ENCODE measurements around the gene INTS7. TPM values are rescaled to one million over a fixed set of nuclear protein-coding genes. Genes with fewer than 3 reads are reported as not detected.

The INTS7 gene
- total RNA-seq, 2 donors from 2014 or later = 6.6 to 8.6 TPM

DNA sequence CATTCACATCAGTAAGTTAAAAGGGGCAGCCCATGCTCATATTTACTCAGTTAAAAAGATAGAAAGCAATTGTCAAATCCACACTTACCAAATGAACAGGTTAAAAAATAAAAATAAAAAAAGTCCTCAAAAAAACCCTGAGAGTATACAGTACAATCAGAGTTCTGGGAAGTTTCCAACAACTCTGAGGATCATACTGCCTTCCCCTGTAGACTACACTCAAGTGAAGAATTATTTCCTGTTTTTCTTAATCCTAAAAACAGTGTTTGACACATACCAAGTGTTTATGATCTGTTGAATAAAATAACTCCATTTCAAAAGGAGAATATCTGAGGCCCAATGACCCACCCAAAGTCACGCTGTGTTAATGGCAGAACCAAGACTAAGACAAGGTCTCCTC, 61.8 kb downstream of the INTS7 start:
- no peak overlapping the region for H3K4me3 ChIP-seq
- H3K36me3 ChIP-seq (replicated peaks in 1 of 2; ENCODE audit: insufficient read depth in 1 of 2, low read depth in 2 of 2) = no peaks in the 10 kb centered on the region
- no peaks in the 10 kb centered on the region for H3K27me3 ChIP-seq
- WGBS, 2 donors = 100% methylated on average over 1 of the region's 1 CpG
- intact Hi-C loops (cut with DNase I) = no loop called here
- DNase-seq (no peak), ATAC-seq (no peak)
- H3K4me1 ChIP-seq = no peaks in the 10 kb centered on the region
- no peak for TF ChIP-seq POLR2A (IDR thresholded peaks at IDR 0.05)
- TF ChIP-seq, protein P1, sequence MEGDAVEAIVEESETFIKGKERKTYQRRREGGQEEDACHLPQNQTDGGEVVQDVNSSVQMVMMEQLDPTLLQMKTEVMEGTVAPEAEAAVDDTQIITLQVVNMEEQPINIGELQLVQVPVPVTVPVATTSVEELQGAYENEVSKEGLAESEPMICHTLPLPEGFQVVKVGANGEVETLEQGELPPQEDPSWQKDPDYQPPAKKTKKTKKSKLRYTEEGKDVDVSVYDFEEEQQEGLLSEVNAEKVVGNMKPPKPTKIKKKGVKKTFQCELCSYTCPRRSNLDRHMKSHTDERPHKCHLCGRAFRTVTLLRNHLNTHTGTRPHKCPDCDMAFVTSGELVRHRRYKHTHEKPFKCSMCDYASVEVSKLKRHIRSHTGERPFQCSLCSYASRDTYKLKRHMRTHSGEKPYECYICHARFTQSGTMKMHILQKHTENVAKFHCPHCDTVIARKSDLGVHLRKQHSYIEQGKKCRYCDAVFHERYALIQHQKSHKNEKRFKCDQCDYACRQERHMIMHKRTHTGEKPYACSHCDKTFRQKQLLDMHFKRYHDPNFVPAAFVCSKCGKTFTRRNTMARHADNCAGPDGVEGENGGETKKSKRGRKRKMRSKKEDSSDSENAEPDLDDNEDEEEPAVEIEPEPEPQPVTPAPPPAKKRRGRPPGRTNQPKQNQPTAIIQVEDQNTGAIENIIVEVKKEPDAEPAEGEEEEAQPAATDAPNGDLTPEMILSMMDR (IDR thresholded peaks at IDR 0.05) = no peak
- no peaks in the 10 kb centered on the region for H3K9me3 ChIP-seq
- no peak overlapping the region for H3K27ac ChIP-seq

GRCh38 chr1:211968200-211968834, 67.0 kb downstream of the INTS7 start:
- ATAC-seq (no peak), DNase-seq (no peak)
- Histone ChIP-seq H3K36me3 (replicated peaks in 1 of 2; ENCODE audit: insufficient read depth in 1 of 2, low read depth in 2 of 2) (no peaks in the 10 kb centered on the region), H3K4me3 (no peak overlapping the region), H3K27ac (no peak overlapping the region), H3K4me1 (no peaks in the 10 kb centered on the region), H3K27me3 (no peaks in the 10 kb centered on the region), H3K9me3 (no peaks in the 10 kb centered on the region)
- intact Hi-C loops (cut with DNase I) = no loop called here
- WGBS, 2 donors = 84 to 88% methylated on average over 4 of the region's 4 CpGs
- TF ChIP-seq POLR2A (IDR thresholded peaks at IDR 0.05) = no peak
- TF ChIP-seq, protein P1 (IDR thresholded peaks at IDR 0.05) = no peak

DNA sequence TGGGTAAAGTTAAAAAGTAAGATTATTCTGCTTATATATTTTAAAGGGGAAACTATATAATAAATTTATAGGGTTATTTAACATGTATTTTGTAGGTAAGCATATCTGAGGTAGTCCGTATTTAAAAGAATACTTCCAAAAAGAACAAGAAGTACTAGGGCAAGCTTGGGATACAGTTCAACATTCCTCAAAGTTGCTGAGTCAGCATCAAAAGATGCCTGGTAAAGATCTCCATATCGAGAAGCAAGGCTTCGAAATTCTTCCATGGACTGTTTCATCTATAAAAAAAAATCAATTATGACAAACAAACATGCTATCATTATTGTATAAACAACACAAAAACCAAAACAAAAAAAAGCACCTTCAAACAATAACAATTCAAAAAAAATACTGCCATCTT, 67.7 kb downstream of the INTS7 start:
- Histone ChIP-seq H3K27me3 (no peaks in the 10 kb centered on the region), H3K9me3 (no peaks in the 10 kb centered on the region), H3K4me1 (no peaks in the 10 kb centered on the region), H3K27ac (no peak overlapping the region), H3K4me3 (no peak overlapping the region), H3K36me3 (replicated peaks in 1 of 2; ENCODE audit: insufficient read depth in 1 of 2, low read depth in 2 of 2) (no peaks in the 10 kb centered on the region)
- DNase-seq (no peak), ATAC-seq (no peak)
- no peak for TF ChIP-seq POLR2A (IDR thresholded peaks at IDR 0.05)
- TF ChIP-seq, protein P1 (IDR thresholded peaks at IDR 0.05) = no peak
- intact Hi-C loops (cut with DNase I) = no loop called here
- 82 to 93% methylated on average over 3 of the region's 3 CpGs for WGBS, 2 donors

- no peak for ATAC-seq
- no peak for TF ChIP-seq POLR2A (IDR thresholded peaks at IDR 0.05)
- TF ChIP-seq, protein P1 (IDR thresholded peaks at IDR 0.05) = no peak
- WGBS, 2 donors = 89 to 91% methylated on average over 8 of the region's 8 CpGs
Measured at GRCh38 chr1:211965108-211965805, 70.1 kb downstream of the INTS7 start.

More at GRCh38 chr1:211965108-211965805, 70.1 kb downstream of the INTS7 start:
- no peak overlapping the region for H3K4me3 ChIP-seq
- DNase-seq = no peak
- intact Hi-C loops (cut with DNase I) = no loop called here
- no peak overlapping the region for H3K27ac ChIP-seq
- no peaks in the 10 kb centered on the region for H3K27me3 ChIP-seq
- H3K36me3 ChIP-seq (replicated peaks in 1 of 2; ENCODE audit: insufficient read depth in 1 of 2, low read depth in 2 of 2) = no peaks in the 10 kb centered on the region
- no peaks in the 10 kb centered on the region for H3K9me3 ChIP-seq
- no peaks in the 10 kb centered on the region for H3K4me1 ChIP-seq
